ENCODE data around the gene BANP. TPM values are rescaled to one million over a fixed set of nuclear protein-coding genes. Genes with fewer than 3 reads are reported as not detected.

Gene BANP
- total RNA-seq, 1 experiment from 2014 or later, result 22.6 TPM

- Histone ChIP-seq H3K27ac (ENCODE audit: low read length) (no peak overlapping the region), H3K27me3 (ENCODE audit: control insufficient read depth, insufficient read depth, low read length) (no peaks in the 10 kb centered on the region), H3K4me3 (ENCODE audit: low read depth in 2 of 2, low read length in 2 of 2) (no peak overlapping the region), H3K36me3 (ENCODE audit: control insufficient read depth, insufficient read depth, low read length) (no peaks in the 10 kb centered on the region), H3K9me3 (ENCODE audit: control insufficient read depth, insufficient read depth, low read depth, low read length) (no peaks in the 10 kb centered on the region), H3K4me1 (ENCODE audit: control insufficient read depth, insufficient read depth, low read length) (no peaks in the 10 kb centered on the region)
- DNase-seq (ENCODE audit: low read depth, low spot score), result no peak
- intact Hi-C loops (cut with micrococcal nuclease; ENCODE audit: unreplicated experiment) (no loop called here), in situ Hi-C loops (cut with HindIII; ENCODE audit: low pct_unique_long_range_greater_than_20kb, low sequenced_read_pairs) (no loop called here)
- TF ChIP-seq POLR2AphosphoS5 (IDR thresholded peaks at IDR 0.05; ENCODE audit: low read depth, low read length) (no peak), CTCF (IDR thresholded peaks at IDR 0.05) (no peak), TCF7L2 (IDR thresholded peaks at IDR 0.05; ENCODE audit: low read depth, low read length) (no peak)
- TF ChIP-seq, protein P1, sequence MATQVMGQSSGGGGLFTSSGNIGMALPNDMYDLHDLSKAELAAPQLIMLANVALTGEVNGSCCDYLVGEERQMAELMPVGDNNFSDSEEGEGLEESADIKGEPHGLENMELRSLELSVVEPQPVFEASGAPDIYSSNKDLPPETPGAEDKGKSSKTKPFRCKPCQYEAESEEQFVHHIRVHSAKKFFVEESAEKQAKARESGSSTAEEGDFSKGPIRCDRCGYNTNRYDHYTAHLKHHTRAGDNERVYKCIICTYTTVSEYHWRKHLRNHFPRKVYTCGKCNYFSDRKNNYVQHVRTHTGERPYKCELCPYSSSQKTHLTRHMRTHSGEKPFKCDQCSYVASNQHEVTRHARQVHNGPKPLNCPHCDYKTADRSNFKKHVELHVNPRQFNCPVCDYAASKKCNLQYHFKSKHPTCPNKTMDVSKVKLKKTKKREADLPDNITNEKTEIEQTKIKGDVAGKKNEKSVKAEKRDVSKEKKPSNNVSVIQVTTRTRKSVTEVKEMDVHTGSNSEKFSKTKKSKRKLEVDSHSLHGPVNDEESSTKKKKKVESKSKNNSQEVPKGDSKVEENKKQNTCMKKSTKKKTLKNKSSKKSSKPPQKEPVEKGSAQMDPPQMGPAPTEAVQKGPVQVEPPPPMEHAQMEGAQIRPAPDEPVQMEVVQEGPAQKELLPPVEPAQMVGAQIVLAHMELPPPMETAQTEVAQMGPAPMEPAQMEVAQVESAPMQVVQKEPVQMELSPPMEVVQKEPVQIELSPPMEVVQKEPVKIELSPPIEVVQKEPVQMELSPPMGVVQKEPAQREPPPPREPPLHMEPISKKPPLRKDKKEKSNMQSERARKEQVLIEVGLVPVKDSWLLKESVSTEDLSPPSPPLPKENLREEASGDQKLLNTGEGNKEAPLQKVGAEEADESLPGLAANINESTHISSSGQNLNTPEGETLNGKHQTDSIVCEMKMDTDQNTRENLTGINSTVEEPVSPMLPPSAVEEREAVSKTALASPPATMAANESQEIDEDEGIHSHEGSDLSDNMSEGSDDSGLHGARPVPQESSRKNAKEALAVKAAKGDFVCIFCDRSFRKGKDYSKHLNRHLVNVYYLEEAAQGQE (IDR thresholded peaks at IDR 0.05; ENCODE audit: insufficient read depth in 1 of 2, low read depth in 2 of 2, low read length in 1 of 2), result no peak
- ChIA-PET POLR2A (interaction anchor here (0.7 kb wide), 1 partner anchor 366 kb away, joined by 8 read pairs; no protein-coding TSS in a partner anchor), CTCF (no interaction called here)
- BruUV-seq (replicated peaks), result no TSS peak
- no peak for ATAC-seq
Observed at GRCh38 chr16:88061346-88062110, 110.3 kb downstream of the BANP start.

GRCh38 chr16:88062341-88063210 is 111.3 kb downstream of the BANP start:
- in situ Hi-C loops (cut with HindIII; ENCODE audit: low pct_unique_long_range_greater_than_20kb, low sequenced_read_pairs) (no loop called here), intact Hi-C loops (cut with micrococcal nuclease; ENCODE audit: unreplicated experiment) (no loop called here)
- ATAC-seq (peak; percentile 76), DNase-seq (ENCODE audit: low read depth, low spot score) (no peak)
- BruUV-seq (replicated peaks), result no TSS peak
- H3K36me3 ChIP-seq (ENCODE audit: control insufficient read depth, insufficient read depth, low read length), result no peaks in the 10 kb centered on the region
- H3K9me3 ChIP-seq (ENCODE audit: control insufficient read depth, insufficient read depth, low read depth, low read length), result no peaks in the 10 kb centered on the region
- no peak overlapping the region for H3K4me3 ChIP-seq (ENCODE audit: low read depth in 2 of 2, low read length in 2 of 2)
- ChIA-PET CTCF (no interaction called here), POLR2A (no interaction called here)
- TF ChIP-seq SIN3A (IDR thresholded peaks at IDR 0.05; ENCODE audit: borderline replicate concordance, insufficient read depth, low read depth, low read length) (no peak), TCF7L2 (IDR thresholded peaks at IDR 0.05; ENCODE audit: low read depth, low read length) (no peak), CTCF (IDR thresholded peaks at IDR 0.05) (no peak), POLR2AphosphoS5 (IDR thresholded peaks at IDR 0.05; ENCODE audit: low read depth, low read length) (no peak)
- TF ChIP-seq, protein P1 (IDR thresholded peaks at IDR 0.05; ENCODE audit: insufficient read depth in 1 of 2, low read depth in 2 of 2, low read length in 1 of 2), result no peak
- H3K27ac ChIP-seq (ENCODE audit: low read length), result no peak overlapping the region
- no peaks in the 10 kb centered on the region for H3K27me3 ChIP-seq (ENCODE audit: control insufficient read depth, insufficient read depth, low read length)
- no peaks in the 10 kb centered on the region for H3K4me1 ChIP-seq (ENCODE audit: control insufficient read depth, insufficient read depth, low read length)
